Measurements from ENCODE around the gene PEMT.

The PEMT gene

DNA sequence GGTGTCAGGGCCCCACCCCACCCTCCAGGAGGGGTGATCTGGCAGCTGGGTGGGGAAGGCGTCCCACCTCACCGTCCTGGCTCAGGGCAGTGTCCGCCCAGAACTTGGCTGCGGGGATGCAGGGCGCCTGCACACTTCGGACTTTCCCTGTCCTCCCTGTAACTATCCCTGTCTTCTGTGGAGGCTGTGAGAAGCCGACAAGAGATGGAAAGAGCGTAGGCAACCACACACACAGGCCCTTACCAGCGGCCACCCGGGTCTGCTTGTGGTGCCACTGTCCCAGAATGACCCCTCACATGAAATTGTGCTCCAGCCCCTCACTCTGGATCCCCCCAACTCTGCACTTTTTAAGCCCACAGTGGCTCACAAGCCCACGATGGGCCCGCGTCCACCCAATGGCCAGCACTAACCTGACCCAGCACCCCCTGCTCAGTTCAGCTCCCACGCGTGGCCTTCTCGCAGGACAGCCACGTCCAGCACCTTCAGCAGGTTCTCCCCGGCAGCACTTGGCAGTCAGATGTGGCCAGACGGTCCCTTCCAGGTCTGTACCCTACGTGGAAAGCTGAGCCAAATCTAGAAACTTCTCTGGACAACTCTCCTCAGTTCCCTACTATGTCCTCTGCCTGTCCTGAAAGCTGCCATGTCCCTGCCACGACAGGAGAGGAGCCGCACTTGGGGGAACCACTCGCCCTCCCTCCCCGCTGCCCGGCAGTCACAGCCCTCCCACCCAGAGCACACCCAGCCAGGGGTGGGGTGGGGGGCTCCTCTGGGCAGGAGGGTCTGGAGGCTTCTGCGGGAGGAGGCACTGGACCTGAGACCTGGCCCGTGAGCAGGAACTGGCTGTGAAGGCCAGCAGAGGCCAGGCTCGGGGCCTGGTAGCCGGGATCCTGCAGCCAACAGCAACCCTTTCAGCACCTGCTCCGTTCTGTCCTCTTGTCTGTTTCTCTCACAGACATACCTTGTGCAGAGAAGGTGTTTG lies 38.0 kb downstream of the PEMT start:
- TF ChIP-seq, protein P1, sequence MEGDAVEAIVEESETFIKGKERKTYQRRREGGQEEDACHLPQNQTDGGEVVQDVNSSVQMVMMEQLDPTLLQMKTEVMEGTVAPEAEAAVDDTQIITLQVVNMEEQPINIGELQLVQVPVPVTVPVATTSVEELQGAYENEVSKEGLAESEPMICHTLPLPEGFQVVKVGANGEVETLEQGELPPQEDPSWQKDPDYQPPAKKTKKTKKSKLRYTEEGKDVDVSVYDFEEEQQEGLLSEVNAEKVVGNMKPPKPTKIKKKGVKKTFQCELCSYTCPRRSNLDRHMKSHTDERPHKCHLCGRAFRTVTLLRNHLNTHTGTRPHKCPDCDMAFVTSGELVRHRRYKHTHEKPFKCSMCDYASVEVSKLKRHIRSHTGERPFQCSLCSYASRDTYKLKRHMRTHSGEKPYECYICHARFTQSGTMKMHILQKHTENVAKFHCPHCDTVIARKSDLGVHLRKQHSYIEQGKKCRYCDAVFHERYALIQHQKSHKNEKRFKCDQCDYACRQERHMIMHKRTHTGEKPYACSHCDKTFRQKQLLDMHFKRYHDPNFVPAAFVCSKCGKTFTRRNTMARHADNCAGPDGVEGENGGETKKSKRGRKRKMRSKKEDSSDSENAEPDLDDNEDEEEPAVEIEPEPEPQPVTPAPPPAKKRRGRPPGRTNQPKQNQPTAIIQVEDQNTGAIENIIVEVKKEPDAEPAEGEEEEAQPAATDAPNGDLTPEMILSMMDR (IDR thresholded peaks at IDR 0.05; ENCODE audit: low read depth, low read length, missing control alignments), result no peak
- H3K27ac ChIP-seq, result no peak overlapping the region
- in situ Hi-C loops (cut with HindIII; ENCODE audit: low pct_ligation_motif_present, low sequenced_read_pairs), result no loop called here
- DNase-seq, result no peak
- no peak overlapping the region for H3K4me3 ChIP-seq (ENCODE audit: low read depth, low read length)
- no peaks in the 10 kb centered on the region for H3K27me3 ChIP-seq (replicated peaks)
- H3K36me3 ChIP-seq (replicated peaks), result no peaks in the 10 kb centered on the region

DNA sequence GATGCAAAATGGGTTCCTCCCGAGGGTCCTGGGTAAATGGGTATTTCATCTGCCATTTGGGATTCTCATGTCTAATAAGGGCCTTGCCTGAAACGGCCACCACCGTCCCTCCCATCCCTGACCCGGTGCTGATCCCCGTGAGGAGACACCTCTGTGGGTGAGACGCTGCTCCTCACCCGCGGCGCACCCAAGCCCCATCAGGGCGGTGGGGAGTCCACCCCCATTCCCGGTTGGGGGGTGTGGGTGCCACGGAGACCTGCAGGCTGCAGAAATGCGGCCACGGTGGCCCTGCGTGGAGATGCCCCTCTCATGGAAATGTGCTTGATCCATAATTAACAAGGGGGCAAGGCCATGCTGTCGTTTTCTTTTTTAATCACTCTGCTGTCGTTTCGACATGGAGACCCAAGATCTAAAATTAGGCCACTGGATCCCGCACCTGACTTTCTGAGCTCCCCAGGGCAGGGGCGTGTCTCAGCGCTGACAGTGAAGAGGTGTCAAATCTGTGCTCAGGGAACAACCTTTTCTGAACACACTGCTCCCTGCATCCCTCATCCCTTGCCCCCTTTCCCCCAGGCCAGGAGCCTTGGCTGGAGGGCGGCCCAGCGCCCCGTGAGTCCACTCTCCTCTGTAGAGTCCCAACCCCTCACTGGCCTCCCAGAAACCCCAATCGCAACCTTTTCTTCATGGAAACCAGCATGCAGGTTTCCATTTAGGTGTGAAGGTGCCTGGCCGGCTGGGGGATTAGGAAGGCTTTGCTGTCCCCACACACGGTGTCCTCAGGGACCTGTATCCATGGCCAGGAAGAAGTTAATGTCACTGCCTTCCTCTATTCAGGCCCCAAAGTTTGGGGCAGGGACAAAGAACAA lies 38.9 kb downstream of the PEMT start:
- Histone ChIP-seq H3K27ac (no peak overlapping the region), H3K27me3 (replicated peaks) (no peaks in the 10 kb centered on the region), H3K4me3 (ENCODE audit: low read depth, low read length) (no peak overlapping the region), H3K36me3 (replicated peaks) (no peaks in the 10 kb centered on the region)
- in situ Hi-C loops (cut with HindIII; ENCODE audit: low pct_ligation_motif_present, low sequenced_read_pairs), result no loop called here
- TF ChIP-seq, protein P1 (IDR thresholded peaks at IDR 0.05; ENCODE audit: low read depth, low read length, missing control alignments), result no peak
- no peak for DNase-seq

DNA sequence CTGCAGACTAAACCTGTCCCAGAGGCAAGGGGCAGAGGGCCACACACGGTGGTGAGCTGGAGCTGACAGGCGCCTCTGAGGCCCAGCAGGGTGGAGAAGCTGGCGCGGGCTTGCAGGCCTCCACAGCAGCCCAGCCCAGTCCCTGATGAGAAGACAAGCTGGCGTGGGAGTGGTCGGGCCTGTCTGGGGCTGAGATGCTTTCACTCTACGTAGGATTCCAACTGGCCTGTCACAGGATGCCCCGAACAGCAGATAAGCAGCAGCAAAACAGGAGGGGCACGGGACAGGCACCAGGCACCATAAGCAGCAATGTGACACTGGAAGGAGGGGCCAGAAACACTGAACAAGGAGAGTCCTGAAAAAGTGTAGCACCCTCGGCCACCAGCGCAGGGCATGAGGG lies 40.1 kb downstream of the PEMT start:
- Histone ChIP-seq H3K4me3 (ENCODE audit: low read depth, low read length) (no peak overlapping the region), H3K27me3 (replicated peaks) (no peaks in the 10 kb centered on the region), H3K36me3 (replicated peaks) (no peaks in the 10 kb centered on the region), H3K27ac (no peak overlapping the region)
- in situ Hi-C loops (cut with HindIII; ENCODE audit: low pct_ligation_motif_present, low sequenced_read_pairs), result no loop called here
- TF ChIP-seq, protein P1 (IDR thresholded peaks at IDR 0.05; ENCODE audit: low read depth, low read length, missing control alignments), result no peak
- DNase-seq, result no peak

DNA sequence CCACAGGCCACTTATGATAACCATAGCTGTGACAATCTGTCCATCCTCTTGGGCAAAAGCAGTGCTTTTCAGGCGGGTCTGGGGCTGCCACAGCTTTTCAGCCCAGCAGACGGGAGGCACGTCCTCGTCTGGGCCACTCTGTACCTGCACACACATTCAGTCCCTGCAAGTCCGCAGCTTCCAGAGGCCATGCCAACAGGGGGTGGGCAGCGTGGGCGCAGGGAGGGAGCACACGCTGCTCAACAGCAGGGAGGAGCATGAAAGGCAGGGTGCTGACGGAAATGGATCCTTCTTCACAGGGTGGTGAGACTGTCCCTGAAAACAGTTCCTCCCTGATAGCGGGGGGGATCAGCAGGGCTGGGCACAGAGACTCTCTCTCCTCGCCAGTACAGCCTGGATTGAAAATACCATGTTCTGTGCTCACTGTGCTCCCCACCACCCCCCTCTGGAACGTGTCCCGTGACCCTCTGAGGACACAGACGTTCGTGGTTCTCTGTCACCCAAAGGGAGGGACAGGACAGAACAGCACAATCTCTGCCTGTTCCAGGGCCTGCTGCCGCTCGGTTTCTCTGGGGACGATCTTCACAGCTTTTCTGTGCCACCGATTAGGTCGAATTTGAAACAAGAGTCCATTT lies 41.7 kb downstream of the PEMT start:
- H3K36me3 ChIP-seq (replicated peaks), result no peaks in the 10 kb centered on the region
- H3K27me3 ChIP-seq (replicated peaks), result no peaks in the 10 kb centered on the region
- no peak overlapping the region for H3K4me3 ChIP-seq (ENCODE audit: low read depth, low read length)
- H3K27ac ChIP-seq, result no peak overlapping the region
- in situ Hi-C loops (cut with HindIII; ENCODE audit: low pct_ligation_motif_present, low sequenced_read_pairs), result no loop called here
- no peak for DNase-seq
- TF ChIP-seq, protein P1 (IDR thresholded peaks at IDR 0.05; ENCODE audit: low read depth, low read length, missing control alignments), result no peak

DNA sequence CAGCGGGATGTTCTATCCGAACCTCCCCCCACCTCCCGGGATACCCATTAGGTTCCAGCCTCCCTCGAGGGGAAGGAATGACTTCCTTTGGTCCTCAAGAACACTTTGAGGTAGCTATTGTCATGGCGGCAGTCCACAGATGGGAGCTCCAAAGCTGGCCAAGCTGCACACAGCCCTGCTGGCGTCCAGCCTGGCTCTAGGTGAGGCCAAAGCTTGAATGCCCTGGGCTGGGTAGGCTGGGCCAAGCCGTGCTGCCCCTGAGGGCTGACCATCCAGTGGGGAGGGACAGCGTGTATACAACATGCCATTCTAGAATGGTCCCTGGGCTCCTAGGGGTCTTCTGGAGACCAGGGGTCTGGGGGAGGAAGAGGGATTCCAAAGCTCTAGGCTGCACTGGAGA lies 43.5 kb downstream of the PEMT start:
- Histone ChIP-seq H3K36me3 (replicated peaks) (no peaks in the 10 kb centered on the region), H3K27ac (no peak overlapping the region), H3K27me3 (replicated peaks) (no peaks in the 10 kb centered on the region), H3K4me3 (ENCODE audit: low read depth, low read length) (no peak overlapping the region)
- in situ Hi-C loops (cut with HindIII; ENCODE audit: low pct_ligation_motif_present, low sequenced_read_pairs), result no loop called here
- no peak for DNase-seq
- TF ChIP-seq, protein P1 (IDR thresholded peaks at IDR 0.05; ENCODE audit: low read depth, low read length, missing control alignments), result no peak
